Sciatic nerve (tissue), 2 donors: ENCODE data around the gene LACC1. TPM values are rescaled to one million over a fixed set of nuclear protein-coding genes. Genes with fewer than 3 reads are reported as not detected.

Experiments
- ATAC-seq: fragments of 200-7000 bp; cut with Tn5 transposase; one replicate; pipeline ENCODE4 v1.9.1; 2020; ENCODE audit warnings: mild to moderate bottlenecking, moderate library complexity
- DNase-seq: peaks from one replicate; pipeline ENCODE4 v3.0.0-alpha.2; 2020; ENCODE audit warnings: low spot score
- intact Hi-C: fragments of 100-400 bp; cut with DNase I; formaldehyde crosslinking; loops from one replicate; pipeline ENCODE4 v1.14.2; 2022
- total RNA-seq: library from RNA; stranded (reverse); fragmentation: NEBNext Ultra II Directional; extraction: Animal tissue kit (Norgen Biotek cat#: 25700); gene quantifications from one replicate; pipeline ENCODE4 v1.2.1, GENCODE V29; 2021
- donor health status: DM: no; HTN: no; CAD: no.
- donor health status: DM: no; HTN: no; CAD: no.

LACC1 gene
- total RNA-seq, 1 donor from 2014 or later: 6.4 TPM

- ATAC-seq: no peak
- intact Hi-C loops: no loop called here
Measured at GRCh38 chr13:43880926-43881325, 1.2 kb downstream of the LACC1 start.

GRCh38 chr13:43881580-43881979 lies 1.9 kb downstream of the LACC1 start:
- DNase-seq (no peak), ATAC-seq (no peak)
- intact Hi-C loops: no loop called here

More at GRCh38 chr13:43880926-43881325, 1.2 kb downstream of the LACC1 start:
- DNase-seq: no peak

GRCh38 chr13:43883631-43884030 lies 3.9 kb downstream of the LACC1 start:
- DNase-seq (no peak), ATAC-seq (no peak)
- intact Hi-C loops: no loop called here

GRCh38 chr13:43884222-43884621 lies 4.5 kb downstream of the LACC1 start:
- intact Hi-C loops: no loop called here
- ATAC-seq (no peak), DNase-seq (no peak)

GRCh38 chr13:43894438-43894837 lies 14.7 kb downstream of the LACC1 start:
- ATAC-seq: no peak
- intact Hi-C loops: no loop called here
- DNase-seq: no peak

- no peak for ATAC-seq
- no peak for DNase-seq
- intact Hi-C loops: no loop called here
Measured at GRCh38 chr13:43895940-43896339, 16.2 kb downstream of the LACC1 start.

GRCh38 chr13:43905435-43906031 lies 25.8 kb downstream of the LACC1 start:
- ATAC-seq (peak; percentile 87), DNase-seq (no peak)
- intact Hi-C loops: loop anchor here (10.0 kb wide), 2 partner anchors 529 to 569 kb away; no protein-coding TSS in a partner anchor

- ATAC-seq: peak; percentile 55
- intact Hi-C loops: loop anchor here (10.0 kb wide), 2 partner anchors 526 to 566 kb away; no protein-coding TSS in a partner anchor
- DNase-seq: no peak
Measured at GRCh38 chr13:43908156-43909126, 28.7 kb downstream of the LACC1 start.

- intact Hi-C loops: no loop called here
- no peak for DNase-seq
- no peak for ATAC-seq
Measured at GRCh38 chr13:43910856-43911255, 31.2 kb downstream of the LACC1 start.

GRCh38 chr13:43911278-43911677 lies 31.6 kb downstream of the LACC1 start:
- DNase-seq: no peak
- intact Hi-C loops: no loop called here
- no peak for ATAC-seq

- ATAC-seq: no peak
- DNase-seq: no peak
- intact Hi-C loops: no loop called here
Measured at GRCh38 chr13:43911871-43912270, 32.2 kb downstream of the LACC1 start.

- DNase-seq (no peak), ATAC-seq (no peak)
- intact Hi-C loops: no loop called here
Measured at GRCh38 chr13:43915451-43915850, 35.7 kb downstream of the LACC1 start.

GRCh38 chr13:43916828-43917227 lies 37.1 kb downstream of the LACC1 start:
- intact Hi-C loops: no loop called here
- DNase-seq: no peak
- ATAC-seq: peak; percentile 93

- ATAC-seq: no peak
- intact Hi-C loops: no loop called here
- DNase-seq: no peak
Measured at GRCh38 chr13:43918636-43919035, 38.9 kb downstream of the LACC1 start.

GRCh38 chr13:43920965-43921674 lies 41.4 kb downstream of the LACC1 start:
- ATAC-seq (no peak), DNase-seq (no peak)
- intact Hi-C loops: no loop called here

- intact Hi-C loops: no loop called here
- DNase-seq (no peak), ATAC-seq (peak; percentile 38)
Measured at GRCh38 chr13:43924549-43925245, 45.0 kb downstream of the LACC1 start.

GRCh38 chr13:43929947-43930346 lies 50.2 kb downstream of the LACC1 start:
- ATAC-seq (no peak), DNase-seq (no peak)
- intact Hi-C loops: no loop called here

- intact Hi-C loops: no loop called here
- DNase-seq (no peak), ATAC-seq (no peak)
Measured at GRCh38 chr13:43933378-43933777, 53.7 kb downstream of the LACC1 start.

- no peak for DNase-seq
- intact Hi-C loops: no loop called here
- no peak for ATAC-seq
Measured at GRCh38 chr13:43934273-43934672, 54.6 kb downstream of the LACC1 start.
